Pancreas (tissue), 10 donors: ENCODE data around the gene MCM7. TPM values are rescaled to one million over a fixed set of nuclear protein-coding genes. Genes with fewer than 3 reads are reported as not detected.
A peak's percentile ranks its signal among the peaks of the same experiment; 100 is the strongest.

ENCODE experiments used
- ATAC-seq, 4 donors: fragments of 200-7000 bp; cut with Tn5 transposase; one replicate each; pipeline versions ENCODE4 v1.8.0 to v1.9.1; 2020; ENCODE audit warnings: mild to moderate bottlenecking in 4 of 4, moderate library complexity in 4 of 4
- DNase-seq, 6 donors: peaks; one replicate each; pipeline ENCODE4 v3.0.0-alpha.2; 2020
- FAIRE-seq: peaks from 2 replicates; lab custom pipeline; 2012; peaks lifted over from hg19 to GRCh38; lab: Jason Lieb, UNC
- H3K27ac ChIP-seq, 4 donors: fragments of 200-600 bp; sonication (generic); 1 replicate in 3 of 4; 2 replicates in 1 of 4; pipeline versions ENCODE4 v1.5.0 to v1.8.0; 2020
- H3K27me3 ChIP-seq, 4 donors: fragments of 200-600 bp; one replicate each; pipeline ENCODE4 v1.8.0; 2021
- H3K36me3 ChIP-seq, 3 donors: fragments of 200-600 bp; sonication (generic) in 1 of 3; one replicate each; pipeline versions ENCODE4 v1.5.0 to v1.8.0; 2020 to 2021
- H3K4me1 ChIP-seq, 3 donors: fragments of 200-600 bp; one replicate each; pipeline ENCODE4 v1.8.0; 2021
- H3K4me3 ChIP-seq, 4 donors: fragments of 200-600 bp; sonication (generic) in 2 of 4; one replicate each; pipeline versions ENCODE4 v1.5.0 to v1.8.0; 2020 to 2021
- H3K9me3 ChIP-seq, 4 donors: fragments of 200-600 bp; one replicate each; pipeline ENCODE4 v1.8.0; 2021
- WGBS, 2 donors: extraction: QIAGEN DNeasy Blood & Tissue Kit; methylation state at CpG; one replicate each; pipeline ENCODE4 v1.1.7; 2013; 5-methylcytosine and 5-hydroxymethylcytosine counted together
- intact Hi-C, 3 donors: fragments of 100-400 bp; cut with DNase I; formaldehyde crosslinking; loops; one replicate each; pipeline versions ENCODE4 v1.11.1 to v1.14.2; 2022
- polyA plus RNA-seq, 2 donors: library from polyadenylated mRNA; stranded (reverse); fragments of 200-250 nt; gene quantifications; one replicate each; pipeline ENCODE4 v1.2.3, GENCODE V29; 2013
- total RNA-seq, 6 donors: library from RNA; stranded (reverse); fragmentation: NEBNext Ultra II Directional in 4 of 6; extraction: Animal tissue kit (Norgen Biotek cat#: 25700) in 4 of 6; gene quantifications; one replicate each; pipeline versions ENCODE4 v1.2.1 to v1.2.4, GENCODE V29; 2021 to 2023
- TF ChIP-seq, protein P1 (sequence below), 4 donors: fragments of 200-600 bp; sonication (generic) in 3 of 4; IDR thresholded peaks; one replicate each; pipeline versions ENCODE4 v1.5.0 to v1.8.0; 2021; ENCODE audit warnings: antibody characterized with exemption in 4 of 4
- donor health status: healthy with polysubstance abuse.
- donor health status: DM: no; HTN: no; CAD: no; lungs with moderate emphysema.
- donor health status: DM: no; HTN: no; CAD: no.
- donor health status: control.
- donor health status: control.
- donor health status: Bipolar disorder and iron deficiency.
- donor health status: DM: yes; HTN: yes; CAD: no.
- donor health status: DM: no; HTN: no; CAD: no.
- donor health status: DM: no; HTN: no; CAD: no.
- donor health status: DM: yes; HTN: yes; CAD: no.

MCM7 gene
- total and polyA plus RNA-seq, 8 donors = 21.7 to 77.0 (median 27.4) TPM

DNA sequence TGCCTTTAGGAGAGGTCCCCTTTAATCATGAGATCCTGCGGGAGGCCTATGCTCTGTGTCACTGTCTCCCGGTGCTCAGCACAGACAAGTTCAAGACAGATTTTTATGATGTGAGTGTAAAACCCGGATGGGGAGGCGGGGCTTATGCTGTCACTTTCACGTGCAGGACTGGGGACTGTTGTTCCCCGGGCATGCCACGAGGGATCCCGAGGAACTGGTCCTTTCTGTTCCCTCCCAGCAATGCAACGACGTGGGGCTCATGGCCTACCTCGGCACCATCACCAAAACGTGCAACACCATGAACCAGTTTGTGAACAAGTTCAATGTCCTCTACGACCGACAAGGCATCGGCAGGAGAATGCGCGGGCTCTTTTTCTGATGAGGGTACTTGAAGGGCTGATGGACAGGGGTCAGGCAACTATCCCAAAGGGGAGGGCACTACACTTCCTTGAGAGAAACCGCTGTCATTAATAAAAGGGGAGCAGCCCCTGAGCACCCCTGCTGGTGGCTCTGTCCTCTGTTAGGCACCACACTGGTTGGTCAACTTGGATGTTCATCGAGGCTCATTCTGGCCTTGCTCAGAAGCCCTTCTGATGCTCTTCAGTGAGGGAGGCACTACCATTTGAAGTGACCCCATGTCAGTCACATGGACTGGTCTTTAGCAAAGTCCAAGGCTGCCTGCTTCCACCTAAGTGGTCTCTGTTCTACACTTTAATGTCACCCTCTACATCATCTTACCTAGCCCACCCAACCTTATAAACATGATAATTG is 9.6 kb downstream of the MCM7 start:
- 68 to 70% methylated on average over 19 of the region's 19 CpGs for WGBS, 2 donors
- Histone ChIP-seq H3K27ac (no peak overlapping the region), H3K9me3 (no peaks in the 10 kb centered on the region), H3K36me3 (peaks cover 0 to 50% (median 21%) of the 10 kb centered on the region in 3 donors), H3K4me1 (peaks cover 0 to 7% (median 7%) of the 10 kb centered on the region in 3 donors), H3K4me3 (no peak overlapping the region), H3K27me3 (no peaks in the 10 kb centered on the region)
- intact Hi-C loops = no loop called here
- FAIRE-seq (no peak), ATAC-seq (no peak), DNase-seq (no peak)
- TF ChIP-seq, protein P1, sequence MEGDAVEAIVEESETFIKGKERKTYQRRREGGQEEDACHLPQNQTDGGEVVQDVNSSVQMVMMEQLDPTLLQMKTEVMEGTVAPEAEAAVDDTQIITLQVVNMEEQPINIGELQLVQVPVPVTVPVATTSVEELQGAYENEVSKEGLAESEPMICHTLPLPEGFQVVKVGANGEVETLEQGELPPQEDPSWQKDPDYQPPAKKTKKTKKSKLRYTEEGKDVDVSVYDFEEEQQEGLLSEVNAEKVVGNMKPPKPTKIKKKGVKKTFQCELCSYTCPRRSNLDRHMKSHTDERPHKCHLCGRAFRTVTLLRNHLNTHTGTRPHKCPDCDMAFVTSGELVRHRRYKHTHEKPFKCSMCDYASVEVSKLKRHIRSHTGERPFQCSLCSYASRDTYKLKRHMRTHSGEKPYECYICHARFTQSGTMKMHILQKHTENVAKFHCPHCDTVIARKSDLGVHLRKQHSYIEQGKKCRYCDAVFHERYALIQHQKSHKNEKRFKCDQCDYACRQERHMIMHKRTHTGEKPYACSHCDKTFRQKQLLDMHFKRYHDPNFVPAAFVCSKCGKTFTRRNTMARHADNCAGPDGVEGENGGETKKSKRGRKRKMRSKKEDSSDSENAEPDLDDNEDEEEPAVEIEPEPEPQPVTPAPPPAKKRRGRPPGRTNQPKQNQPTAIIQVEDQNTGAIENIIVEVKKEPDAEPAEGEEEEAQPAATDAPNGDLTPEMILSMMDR (IDR thresholded peaks at IDR 0.05) = no peak

DNA sequence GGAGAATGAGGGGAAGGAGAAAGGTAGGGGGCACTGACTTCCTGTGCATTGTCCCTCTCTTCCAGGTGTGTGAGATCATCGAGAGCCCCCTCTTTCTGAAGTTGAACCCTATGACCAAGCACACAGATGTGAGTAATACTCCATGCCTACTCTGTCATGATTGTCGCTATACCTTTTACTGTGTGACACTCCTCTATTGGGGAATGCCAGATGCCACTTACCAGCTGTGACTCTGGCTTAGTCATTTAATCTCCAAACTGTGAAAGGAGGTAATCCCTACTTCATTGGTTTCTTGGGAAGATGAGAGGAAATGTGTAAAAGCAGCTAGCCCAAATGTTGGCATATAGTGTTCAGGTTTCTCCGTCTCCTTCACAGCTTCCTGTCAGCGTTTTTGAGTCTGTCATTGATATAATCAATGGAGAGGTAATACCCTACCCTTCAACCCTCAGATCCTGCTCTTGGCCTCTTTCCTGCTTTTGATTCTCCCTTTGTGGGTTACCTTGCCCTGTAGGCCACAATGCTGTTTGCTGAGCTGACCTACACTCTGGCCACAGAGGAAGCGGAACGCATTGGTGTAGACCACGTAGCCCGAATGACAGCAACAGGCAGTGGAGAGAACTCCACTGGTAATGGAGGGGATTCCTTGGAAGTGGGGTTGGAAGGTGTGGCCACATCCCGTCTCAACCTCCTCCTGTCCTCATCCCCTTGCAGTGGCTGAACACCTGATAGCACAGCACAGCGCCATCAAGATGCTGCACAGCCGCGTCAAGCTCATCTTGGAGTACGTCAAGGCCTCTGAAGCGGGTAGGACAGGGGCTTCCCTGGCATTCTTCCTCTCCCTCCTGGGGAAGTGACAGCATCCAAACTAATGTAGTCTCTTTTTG is 10.4 kb downstream of the MCM7 start:
- Histone ChIP-seq H3K9me3 (no peaks in the 10 kb centered on the region), H3K4me3 (no peak overlapping the region), H3K36me3 (peaks cover 0 to 42% (median 13%) of the 10 kb centered on the region in 3 donors), H3K4me1 (peaks cover 0 to 7% (median 7%) of the 10 kb centered on the region in 3 donors), H3K27ac (no peak overlapping the region), H3K27me3 (no peaks in the 10 kb centered on the region)
- ATAC-seq = no peak
- DNase-seq = no peak
- TF ChIP-seq, protein P1 (IDR thresholded peaks at IDR 0.05) = no peak
- intact Hi-C loops = no loop called here
- WGBS, 2 donors = 89 to 91% methylated on average over 14 of the region's 14 CpGs
- no peak for FAIRE-seq

DNA sequence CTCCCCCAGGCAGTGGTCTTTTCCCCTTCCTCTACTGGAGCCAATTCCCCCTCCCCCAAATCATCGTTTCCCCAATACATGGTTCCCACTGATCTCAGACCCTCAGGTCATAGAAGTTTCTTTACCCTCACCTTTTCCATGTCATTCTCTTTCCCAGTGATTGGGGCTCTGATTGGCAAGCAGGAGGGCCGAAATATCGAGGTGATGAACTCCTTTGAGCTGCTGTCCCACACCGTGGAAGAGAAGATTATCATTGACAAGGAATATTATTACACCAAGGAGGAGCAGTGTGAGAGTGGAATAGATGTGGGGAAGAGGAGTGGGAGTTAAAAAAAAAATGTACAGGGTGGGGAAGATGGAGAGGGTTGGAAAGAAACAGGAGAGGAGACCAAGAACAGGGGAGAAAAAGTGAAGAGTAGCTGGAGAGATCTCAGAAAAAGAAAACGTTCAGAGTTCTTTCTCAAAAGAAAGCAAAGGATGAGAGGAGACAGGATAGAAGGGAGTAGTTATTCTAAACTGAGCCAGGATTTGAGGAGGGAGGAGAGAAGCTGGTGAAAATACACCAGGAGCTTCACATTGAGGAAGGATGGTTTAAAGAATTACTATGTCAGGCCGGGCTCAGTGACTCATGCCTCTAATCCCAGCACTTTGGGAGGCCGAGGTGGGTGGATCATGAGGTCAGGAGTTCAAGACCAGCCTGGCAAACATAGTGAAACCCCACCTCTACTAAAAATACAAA is 11.6 kb downstream of the MCM7 start:
- Histone ChIP-seq H3K27ac (peak overlapping the region in 1 of 4 donors; percentile 84), H3K4me1 (peaks cover 0 to 7% (median 7%) of the 10 kb centered on the region in 3 donors), H3K4me3 (peak overlapping the region; percentile 59 to 97 (median 79)), H3K9me3 (no peaks in the 10 kb centered on the region), H3K36me3 (peaks cover 0 to 31% (median 9%) of the 10 kb centered on the region in 3 donors), H3K27me3 (no peaks in the 10 kb centered on the region)
- WGBS, 2 donors = 26 to 35% methylated on average over 7 of the region's 7 CpGs
- FAIRE-seq (no peak), DNase-seq (no peak), ATAC-seq (no peak)
- TF ChIP-seq, protein P1 (IDR thresholded peaks at IDR 0.05) = no peak
- intact Hi-C loops = no loop called here

DNA sequence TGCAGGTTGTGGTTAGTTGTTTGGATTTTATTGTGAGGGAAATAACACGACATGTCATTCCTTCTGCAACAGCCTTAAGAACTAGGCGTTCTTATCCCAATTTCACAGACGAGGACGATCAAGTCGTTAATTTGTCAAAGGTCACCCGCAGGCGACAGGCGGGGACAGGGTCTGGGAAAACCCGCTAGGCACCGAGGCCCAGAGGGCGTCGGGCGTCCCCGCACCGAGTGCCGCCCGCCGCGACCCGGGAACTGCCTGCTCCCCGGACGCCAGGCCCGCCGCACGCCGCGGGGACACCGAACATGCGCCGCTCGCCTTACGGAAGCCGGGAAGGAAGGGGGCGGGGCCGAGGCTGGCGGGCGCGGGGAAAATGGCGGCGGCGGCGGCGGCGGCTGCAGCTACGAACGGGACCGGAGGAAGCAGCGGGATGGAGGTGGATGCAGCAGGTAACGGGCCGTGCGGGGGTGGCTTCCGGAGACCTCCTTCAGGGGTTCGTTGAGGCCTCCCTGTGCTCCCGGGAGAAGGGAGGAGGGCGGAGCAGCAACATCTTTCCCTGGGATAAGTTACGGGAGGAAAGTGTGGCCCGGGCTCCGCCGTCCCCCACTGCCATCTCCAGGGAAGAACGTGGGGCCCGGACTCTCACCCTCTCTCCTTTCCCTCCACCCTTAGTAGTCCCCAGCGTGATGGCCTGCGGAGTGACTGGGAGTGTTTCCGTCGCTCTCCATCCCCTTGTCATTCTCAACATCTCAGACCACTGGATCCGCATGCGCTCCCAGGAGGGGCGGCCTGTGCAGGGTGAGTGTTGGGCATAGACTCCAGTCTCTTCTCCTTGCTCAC is 12.4 kb downstream of the MCM7 start, which contains the start of gene COPS6:
TSS of gene COPS6 (plus strand) at position 349 of the 837 bp plus-strand sequence. CDS start at position 371, 22 bp downstream.
- H3K27ac ChIP-seq = peak within 1 kb of the TSS; percentile 70 to 84 (median 80)
- H3K36me3 ChIP-seq = peaks cover 0 to 25% (median 2%) of the 10 kb centered on the region in 3 donors
- TF ChIP-seq, protein P1 (IDR thresholded peaks at IDR 0.05) = no peak
- intact Hi-C loops = no loop called here
- DNase-seq (peak; percentile 78 to 97 (median 85)), ATAC-seq (peak; percentile 91 to 95 (median 94)), FAIRE-seq (no peak)
- H3K4me1 ChIP-seq = peaks cover 0 to 7% (median 7%) of the 10 kb centered on the region in 3 donors
- peak within 1 kb of the TSS; percentile 59 to 97 (median 79) for H3K4me3 ChIP-seq
- WGBS, 2 donors = 1% methylated on average over 68 of the region's 68 CpGs
- no peaks in the 10 kb centered on the region for H3K9me3 ChIP-seq
- no peaks in the 10 kb centered on the region for H3K27me3 ChIP-seq
